NAMALWA (cell line): Measurements from ENCODE around the gene AXIN2.
A peak's percentile ranks its signal among the peaks of the same experiment; 100 is the strongest.

Experiments
- DNase-seq: peaks from one replicate; pipeline ENCODE4 v3.0.0-alpha.2; 2015; ENCODE audit warnings: low spot score

Gene AXIN2

GRCh38 chr17:65561452-65562205 lies at the start of gene AXIN2:
Gene AXIN2 (minus strand): TSS chr17:65561648. CDS start chr17:65558620, 3,028 bp downstream.
- peak; percentile 89 for DNase-seq

GRCh38 chr17:65609749-65610148 lies 48.3 kb upstream of the AXIN2 start:
- no peak for DNase-seq

- no peak for DNase-seq
Observed at GRCh38 chr17:65609286-65609685, 47.8 kb upstream of the AXIN2 start.

GRCh38 chr17:65604070-65604469 lies 42.6 kb upstream of the AXIN2 start:
- DNase-seq = no peak

GRCh38 chr17:65601881-65602280 lies 40.4 kb upstream of the AXIN2 start:
- DNase-seq = no peak

GRCh38 chr17:65601145-65601544 lies 39.7 kb upstream of the AXIN2 start:
- DNase-seq = no peak

GRCh38 chr17:65600518-65600917 lies 39.1 kb upstream of the AXIN2 start:
- no peak for DNase-seq

GRCh38 chr17:65599650-65600049 lies 38.2 kb upstream of the AXIN2 start:
- DNase-seq = no peak

GRCh38 chr17:65598746-65599145 lies 37.3 kb upstream of the AXIN2 start:
- no peak for DNase-seq

GRCh38 chr17:65595071-65595656 lies 33.7 kb upstream of the AXIN2 start:
- no peak for DNase-seq

GRCh38 chr17:65593855-65594845 lies 32.7 kb upstream of the AXIN2 start:
- no peak for DNase-seq

- DNase-seq = no peak
Observed at GRCh38 chr17:65593092-65593854, 31.8 kb upstream of the AXIN2 start.

GRCh38 chr17:65592125-65592965 lies 30.9 kb upstream of the AXIN2 start:
- DNase-seq = no peak

- DNase-seq = no peak
Observed at GRCh38 chr17:65589321-65589720, 27.9 kb upstream of the AXIN2 start.

GRCh38 chr17:65588181-65588808 lies 26.8 kb upstream of the AXIN2 start:
- DNase-seq = peak; percentile 15

- no peak for DNase-seq
Observed at GRCh38 chr17:65587534-65588180, 26.2 kb upstream of the AXIN2 start.

- DNase-seq = no peak
Observed at GRCh38 chr17:65586899-65587298, 25.5 kb upstream of the AXIN2 start.

GRCh38 chr17:65584604-65585521 lies 23.4 kb upstream of the AXIN2 start:
- DNase-seq = no peak
